ENCODE measurements around the gene TECTA.

TECTA gene

GRCh38 chr11:121089566-121089965, 11.5 kb upstream of the TECTA start:
- no peak overlapping the region for H2BK12ac ChIP-seq (ENCODE audit: low read length in 2 of 2)
- H3K14ac ChIP-seq (ENCODE audit: low read length in 2 of 2): no peak overlapping the region
- H3K23ac ChIP-seq (ENCODE audit: low read length in 2 of 2): no peak overlapping the region
- H3K9me3 ChIP-seq (ENCODE audit: control insufficient read depth, low read length): no peaks in the 10 kb centered on the region
- H3K9ac ChIP-seq (ENCODE audit: low read length): no peak overlapping the region
- H3K27me3 ChIP-seq (ENCODE audit: control insufficient read depth in 1 of 2, insufficient read depth in 1 of 2, low read length in 2 of 2): no peaks in the 10 kb centered on the region
- WGBS: no CpG with 5 or more reads among the region's 1 CpG
- no peak overlapping the region for H2BK5ac ChIP-seq (ENCODE audit: low read depth, low read length, poor library complexity, severe bottlenecking)
- no peak overlapping the region for H2BK15ac ChIP-seq (ENCODE audit: low read depth, poor library complexity, severe bottlenecking)
- H3K4me1 ChIP-seq (ENCODE audit: control insufficient read depth, insufficient read depth, low read depth, low read length): no peaks in the 10 kb centered on the region
- no peak overlapping the region for H4K8ac ChIP-seq (ENCODE audit: low read length)
- H2AFZ ChIP-seq (ENCODE audit: low read depth, low read length): no peak overlapping the region
- H3K4me2 ChIP-seq (ENCODE audit: low read length, poor library complexity, severe bottlenecking): no peak overlapping the region
- no peak overlapping the region for H3K4me3 ChIP-seq (ENCODE audit: insufficient read depth in 1 of 2, low read depth in 1 of 2, low read length in 2 of 2)
- H3K36me3 ChIP-seq (ENCODE audit: control insufficient read depth in 1 of 2, insufficient read depth in 2 of 2, low read depth in 1 of 2, low read length in 2 of 2): peaks cover 0 to 44% of the 10 kb centered on the region in 2 experiments
- H3K27ac ChIP-seq (ENCODE audit: low read length, poor library complexity, severe bottlenecking): no peak overlapping the region
- no peaks in the 10 kb centered on the region for H3K79me1 ChIP-seq (replicated peaks; ENCODE audit: low read length, poor library complexity, severe bottlenecking)
- H4K91ac ChIP-seq (ENCODE audit: low read length): no peak overlapping the region
- DNase-seq: no peak
- H2AK5ac ChIP-seq (ENCODE audit: low read length, severe bottlenecking): no peak overlapping the region
- no peak overlapping the region for H2BK120ac ChIP-seq (ENCODE audit: low read depth, low read length)
- no peak overlapping the region for H3K18ac ChIP-seq (ENCODE audit: low read depth in 1 of 2, low read length in 2 of 2)
- H3K4ac ChIP-seq (ENCODE audit: low read depth in 1 of 2, low read length in 2 of 2): no peak overlapping the region

GRCh38 chr11:121090145-121090721, 10.8 kb upstream of the TECTA start:
- no peak overlapping the region for H3K23ac ChIP-seq (ENCODE audit: low read length in 2 of 2)
- no peak overlapping the region for H2AFZ ChIP-seq (ENCODE audit: low read depth, low read length)
- H3K36me3 ChIP-seq (ENCODE audit: control insufficient read depth in 1 of 2, insufficient read depth in 2 of 2, low read depth in 1 of 2, low read length in 2 of 2): peaks cover 0 to 43% of the 10 kb centered on the region in 2 experiments
- WGBS: 100% methylated on average over 3 of the region's 5 CpGs
- H2BK15ac ChIP-seq (ENCODE audit: low read depth, poor library complexity, severe bottlenecking): no peak overlapping the region
- no peaks in the 10 kb centered on the region for H3K27me3 ChIP-seq (ENCODE audit: control insufficient read depth in 1 of 2, insufficient read depth in 1 of 2, low read length in 2 of 2)
- H3K9ac ChIP-seq (ENCODE audit: low read length): no peak overlapping the region
- H3K79me1 ChIP-seq (replicated peaks; ENCODE audit: low read length, poor library complexity, severe bottlenecking): no peaks in the 10 kb centered on the region
- H3K4me2 ChIP-seq (ENCODE audit: low read length, poor library complexity, severe bottlenecking): no peak overlapping the region
- H4K91ac ChIP-seq (ENCODE audit: low read length): no peak overlapping the region
- no peak overlapping the region for H2AK5ac ChIP-seq (ENCODE audit: low read length, severe bottlenecking)
- no peaks in the 10 kb centered on the region for H3K9me3 ChIP-seq (ENCODE audit: control insufficient read depth, low read length)
- no peak overlapping the region for H2BK5ac ChIP-seq (ENCODE audit: low read depth, low read length, poor library complexity, severe bottlenecking)
- no peak overlapping the region for H3K4me3 ChIP-seq (ENCODE audit: insufficient read depth in 1 of 2, low read depth in 1 of 2, low read length in 2 of 2)
- H3K4ac ChIP-seq (ENCODE audit: low read depth in 1 of 2, low read length in 2 of 2): no peak overlapping the region
- H3K27ac ChIP-seq (ENCODE audit: low read length, poor library complexity, severe bottlenecking): no peak overlapping the region
- no peak overlapping the region for H2BK12ac ChIP-seq (ENCODE audit: low read length in 2 of 2)
- H3K4me1 ChIP-seq (ENCODE audit: control insufficient read depth, insufficient read depth, low read depth, low read length): no peaks in the 10 kb centered on the region
- no peak overlapping the region for H4K8ac ChIP-seq (ENCODE audit: low read length)
- no peak overlapping the region for H3K18ac ChIP-seq (ENCODE audit: low read depth in 1 of 2, low read length in 2 of 2)
- no peak overlapping the region for H2BK120ac ChIP-seq (ENCODE audit: low read depth, low read length)
- H3K14ac ChIP-seq (ENCODE audit: low read length in 2 of 2): no peak overlapping the region
- no peak for DNase-seq

- H3K4me2 ChIP-seq (ENCODE audit: low read length, poor library complexity, severe bottlenecking): no peak overlapping the region
- no peak overlapping the region for H3K27ac ChIP-seq (ENCODE audit: low read length, poor library complexity, severe bottlenecking)
- no peak overlapping the region for H2AK5ac ChIP-seq (ENCODE audit: low read length, severe bottlenecking)
- no peak overlapping the region for H3K18ac ChIP-seq (ENCODE audit: low read depth in 1 of 2, low read length in 2 of 2)
- H3K9me3 ChIP-seq (ENCODE audit: control insufficient read depth, low read length): no peaks in the 10 kb centered on the region
- no peak overlapping the region for H3K4ac ChIP-seq (ENCODE audit: low read depth in 1 of 2, low read length in 2 of 2)
- H3K23ac ChIP-seq (ENCODE audit: low read length in 2 of 2): no peak overlapping the region
- no peak overlapping the region for H3K9ac ChIP-seq (ENCODE audit: low read length)
- no peak overlapping the region for H2BK5ac ChIP-seq (ENCODE audit: low read depth, low read length, poor library complexity, severe bottlenecking)
- peaks cover 0 to 30% of the 10 kb centered on the region in 2 experiments for H3K36me3 ChIP-seq (ENCODE audit: control insufficient read depth in 1 of 2, insufficient read depth in 2 of 2, low read depth in 1 of 2, low read length in 2 of 2)
- H2AFZ ChIP-seq (ENCODE audit: low read depth, low read length): no peak overlapping the region
- no peak overlapping the region for H3K14ac ChIP-seq (ENCODE audit: low read length in 2 of 2)
- H4K8ac ChIP-seq (ENCODE audit: low read length): no peak overlapping the region
- H2BK12ac ChIP-seq (ENCODE audit: low read length in 2 of 2): no peak overlapping the region
- H3K27me3 ChIP-seq (ENCODE audit: control insufficient read depth in 1 of 2, insufficient read depth in 1 of 2, low read length in 2 of 2): no peaks in the 10 kb centered on the region
- H3K4me1 ChIP-seq (ENCODE audit: control insufficient read depth, insufficient read depth, low read depth, low read length): no peaks in the 10 kb centered on the region
- no peak overlapping the region for H2BK120ac ChIP-seq (ENCODE audit: low read depth, low read length)
- 95% methylated on average over 1 of the region's 3 CpGs for WGBS
- no peak overlapping the region for H3K4me3 ChIP-seq (ENCODE audit: insufficient read depth in 1 of 2, low read depth in 1 of 2, low read length in 2 of 2)
- DNase-seq: no peak
- H3K79me1 ChIP-seq (replicated peaks; ENCODE audit: low read length, poor library complexity, severe bottlenecking): no peaks in the 10 kb centered on the region
- H4K91ac ChIP-seq (ENCODE audit: low read length): no peak overlapping the region
- no peak overlapping the region for H2BK15ac ChIP-seq (ENCODE audit: low read depth, poor library complexity, severe bottlenecking)
Observed at GRCh38 chr11:121091492-121092152, 9.4 kb upstream of the TECTA start.

- Histone ChIP-seq H3K27me3 (ENCODE audit: control insufficient read depth in 1 of 2, insufficient read depth in 1 of 2, low read length in 2 of 2) (no peaks in the 10 kb centered on the region), H4K91ac (ENCODE audit: low read length) (no peak overlapping the region), H3K27ac (ENCODE audit: low read length, poor library complexity, severe bottlenecking) (no peak overlapping the region), H2BK15ac (ENCODE audit: low read depth, poor library complexity, severe bottlenecking) (no peak overlapping the region), H2BK12ac (ENCODE audit: low read length in 2 of 2) (no peak overlapping the region), H3K4ac (ENCODE audit: low read depth in 1 of 2, low read length in 2 of 2) (no peak overlapping the region), H3K4me2 (ENCODE audit: low read length, poor library complexity, severe bottlenecking) (no peak overlapping the region), H3K18ac (ENCODE audit: low read depth in 1 of 2, low read length in 2 of 2) (no peak overlapping the region), H3K4me1 (ENCODE audit: control insufficient read depth, insufficient read depth, low read depth, low read length) (peaks cover 2% of the 10 kb centered on the region), H3K9ac (ENCODE audit: low read length) (no peak overlapping the region), H3K4me3 (ENCODE audit: insufficient read depth in 1 of 2, low read depth in 1 of 2, low read length in 2 of 2) (no peak overlapping the region), H3K9me3 (ENCODE audit: control insufficient read depth, low read length) (no peaks in the 10 kb centered on the region), H2BK5ac (ENCODE audit: low read depth, low read length, poor library complexity, severe bottlenecking) (no peak overlapping the region), H2AK5ac (ENCODE audit: low read length, severe bottlenecking) (no peak overlapping the region), H3K79me1 (replicated peaks; ENCODE audit: low read length, poor library complexity, severe bottlenecking) (no peaks in the 10 kb centered on the region), H3K23ac (ENCODE audit: low read length in 2 of 2) (no peak overlapping the region), H2AFZ (ENCODE audit: low read depth, low read length) (no peak overlapping the region), H3K14ac (ENCODE audit: low read length in 2 of 2) (no peak overlapping the region), H2BK120ac (ENCODE audit: low read depth, low read length) (no peak overlapping the region), H3K36me3 (ENCODE audit: control insufficient read depth in 1 of 2, insufficient read depth in 2 of 2, low read depth in 1 of 2, low read length in 2 of 2) (peaks cover 0 to 6% of the 10 kb centered on the region in 2 experiments), H4K8ac (ENCODE audit: low read length) (no peak overlapping the region)
- WGBS: 72% methylated on average over 1 of the region's 1 CpG
- no peak for DNase-seq
Observed at GRCh38 chr11:121095561-121095960, 5.5 kb upstream of the TECTA start.
